Breast epithelium (tissue), 3 donors: ENCODE measurements around the gene NNMT.

Source experiments
- POLR2A ChIP-seq: fragments of 450-650 bp; IDR thresholded peaks from one replicate; pipeline ENCODE4 v1.6.1; 2016; ENCODE audit warnings: antibody characterized with exemption, mild to moderate bottlenecking, moderate library complexity
- POLR2AphosphoS5 ChIP-seq, 3 donors: sonication (generic); formaldehyde crosslinking; IDR thresholded peaks; one replicate each; pipeline ENCODE4 v1.6.1; 2017; ENCODE audit warnings: antibody characterized with exemption in 3 of 3
- TF ChIP-seq, protein P1 (sequence below), 3 donors: fragments of 450-650 bp; IDR thresholded peaks; one replicate each; pipeline ENCODE4 v1.5.1; 2016 to 2017; ENCODE audit warnings: antibody characterized with exemption in 3 of 3, mild to moderate bottlenecking in 3 of 3, moderate library complexity in 3 of 3

DNA sequence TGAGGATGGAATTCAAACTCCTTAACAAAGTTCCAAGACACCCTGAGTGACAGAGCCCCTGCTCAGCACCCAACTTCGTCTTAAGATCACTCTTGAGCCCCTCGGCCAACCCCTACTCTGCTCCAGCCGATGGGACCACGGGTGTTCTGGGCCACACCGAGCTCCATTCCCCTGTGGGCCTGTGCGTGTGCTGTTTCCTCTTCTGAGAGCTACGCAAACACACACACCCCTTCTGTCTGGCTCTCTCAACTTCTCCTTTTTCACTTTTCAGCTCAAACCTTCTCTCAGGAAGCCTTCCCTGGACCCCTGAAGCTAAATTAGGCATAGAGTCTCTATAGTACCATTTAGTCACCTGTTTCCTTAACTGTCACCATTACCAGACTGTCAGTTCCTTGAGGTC lies 37.5 kb upstream of the NNMT start:
- TF ChIP-seq, protein P1, sequence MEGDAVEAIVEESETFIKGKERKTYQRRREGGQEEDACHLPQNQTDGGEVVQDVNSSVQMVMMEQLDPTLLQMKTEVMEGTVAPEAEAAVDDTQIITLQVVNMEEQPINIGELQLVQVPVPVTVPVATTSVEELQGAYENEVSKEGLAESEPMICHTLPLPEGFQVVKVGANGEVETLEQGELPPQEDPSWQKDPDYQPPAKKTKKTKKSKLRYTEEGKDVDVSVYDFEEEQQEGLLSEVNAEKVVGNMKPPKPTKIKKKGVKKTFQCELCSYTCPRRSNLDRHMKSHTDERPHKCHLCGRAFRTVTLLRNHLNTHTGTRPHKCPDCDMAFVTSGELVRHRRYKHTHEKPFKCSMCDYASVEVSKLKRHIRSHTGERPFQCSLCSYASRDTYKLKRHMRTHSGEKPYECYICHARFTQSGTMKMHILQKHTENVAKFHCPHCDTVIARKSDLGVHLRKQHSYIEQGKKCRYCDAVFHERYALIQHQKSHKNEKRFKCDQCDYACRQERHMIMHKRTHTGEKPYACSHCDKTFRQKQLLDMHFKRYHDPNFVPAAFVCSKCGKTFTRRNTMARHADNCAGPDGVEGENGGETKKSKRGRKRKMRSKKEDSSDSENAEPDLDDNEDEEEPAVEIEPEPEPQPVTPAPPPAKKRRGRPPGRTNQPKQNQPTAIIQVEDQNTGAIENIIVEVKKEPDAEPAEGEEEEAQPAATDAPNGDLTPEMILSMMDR (IDR thresholded peaks at IDR 0.05) = no peak
- TF ChIP-seq POLR2AphosphoS5 (IDR thresholded peaks at IDR 0.05) = no peak
- TF ChIP-seq POLR2A = no peak
